ENCODE measurements around the gene ZER1. TPM values are rescaled to one million over a fixed set of nuclear protein-coding genes. Genes with fewer than 3 reads are reported as not detected.
"Not testable (repeated sequence)": the region's sequence is repeated elsewhere in the genome, so short reads cannot be mapped to it uniquely, and the experiment has no call there.

ZER1 gene
- total and polyA plus RNA-seq, 8 donors, result 16.3 to 214 (median 40.9) TPM

DNA sequence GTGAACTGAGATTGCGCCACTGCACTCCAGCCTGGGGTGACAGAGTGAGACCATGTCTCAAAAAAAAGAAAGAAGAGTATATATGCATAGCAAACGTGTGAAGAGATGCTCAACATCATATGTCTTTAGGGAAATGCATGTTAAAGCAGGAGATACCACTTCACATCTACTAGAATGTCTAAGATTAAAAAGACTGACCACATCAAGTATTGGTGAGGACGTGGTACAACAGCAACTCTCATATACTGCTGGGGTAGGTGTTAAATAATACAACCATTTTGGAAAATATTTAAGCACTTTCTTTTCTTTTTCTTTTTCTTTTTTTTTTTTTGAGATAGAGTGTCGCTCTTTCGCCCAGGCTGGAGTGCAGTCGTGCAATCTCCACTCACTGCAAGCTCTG is 13.7 kb upstream of the ZER1 start:
- Histone ChIP-seq H3K9me3 (no peaks in the 10 kb centered on the region), H3K4me1 (peaks cover 9 to 26% (median 24%) of the 10 kb centered on the region in 4 donors), H3K4me3 (no peak overlapping the region), H3K27me3 (no peaks in the 10 kb centered on the region), H3K36me3 (peaks cover 0 to 16% (median 10%) of the 10 kb centered on the region in 4 donors), H3K27ac (no peak overlapping the region)
- no peak for DNase-seq
- WGBS, 5 donors, result 89 to 97% (median 94%) methylated on average over 6 of the region's 6 CpGs
- TF ChIP-seq, protein P1, sequence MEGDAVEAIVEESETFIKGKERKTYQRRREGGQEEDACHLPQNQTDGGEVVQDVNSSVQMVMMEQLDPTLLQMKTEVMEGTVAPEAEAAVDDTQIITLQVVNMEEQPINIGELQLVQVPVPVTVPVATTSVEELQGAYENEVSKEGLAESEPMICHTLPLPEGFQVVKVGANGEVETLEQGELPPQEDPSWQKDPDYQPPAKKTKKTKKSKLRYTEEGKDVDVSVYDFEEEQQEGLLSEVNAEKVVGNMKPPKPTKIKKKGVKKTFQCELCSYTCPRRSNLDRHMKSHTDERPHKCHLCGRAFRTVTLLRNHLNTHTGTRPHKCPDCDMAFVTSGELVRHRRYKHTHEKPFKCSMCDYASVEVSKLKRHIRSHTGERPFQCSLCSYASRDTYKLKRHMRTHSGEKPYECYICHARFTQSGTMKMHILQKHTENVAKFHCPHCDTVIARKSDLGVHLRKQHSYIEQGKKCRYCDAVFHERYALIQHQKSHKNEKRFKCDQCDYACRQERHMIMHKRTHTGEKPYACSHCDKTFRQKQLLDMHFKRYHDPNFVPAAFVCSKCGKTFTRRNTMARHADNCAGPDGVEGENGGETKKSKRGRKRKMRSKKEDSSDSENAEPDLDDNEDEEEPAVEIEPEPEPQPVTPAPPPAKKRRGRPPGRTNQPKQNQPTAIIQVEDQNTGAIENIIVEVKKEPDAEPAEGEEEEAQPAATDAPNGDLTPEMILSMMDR (IDR thresholded peaks at IDR 0.05), result no peak
- TF ChIP-seq EP300 (IDR thresholded peaks at IDR 0.05) (no peak), POLR2A (IDR thresholded peaks at IDR 0.05) (no peak), POLR2AphosphoS5 (IDR thresholded peaks at IDR 0.05) (no peak)
- intact Hi-C loops (cut with DNase I; ENCODE audit: low total_unique reads), result no loop called here

DNA sequence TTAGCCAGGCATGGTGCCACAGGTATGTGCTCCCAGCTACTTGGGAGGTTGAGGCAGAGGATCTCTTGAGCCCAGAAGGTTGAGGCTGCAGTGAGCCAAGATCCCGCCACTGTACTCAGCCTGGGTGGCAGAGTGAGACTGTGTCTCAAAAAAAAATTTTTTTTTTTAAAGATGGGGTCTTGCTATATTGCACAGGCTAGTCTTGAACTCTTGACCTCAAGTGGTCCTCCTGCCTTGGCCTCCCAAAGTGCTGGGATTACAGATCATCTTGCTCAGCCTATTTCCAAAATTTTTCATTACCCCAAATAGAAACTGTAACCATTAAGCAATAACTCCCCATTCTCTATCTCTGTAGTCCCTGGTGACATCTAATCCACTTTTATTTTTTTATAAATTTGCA is 10.9 kb upstream of the ZER1 start:
- no peak for DNase-seq
- H3K4me1 ChIP-seq, result peaks cover under 1 to 13% (median 9%) of the 10 kb centered on the region in 4 donors
- H3K27ac ChIP-seq, result no peak overlapping the region
- H3K9me3 ChIP-seq, result no peaks in the 10 kb centered on the region
- WGBS, 5 donors, result 85 to 100% (median 91%) methylated on average over 1 of the region's 1 CpG
- no peaks in the 10 kb centered on the region for H3K36me3 ChIP-seq
- no peak overlapping the region for H3K4me3 ChIP-seq
- H3K27me3 ChIP-seq, result no peaks in the 10 kb centered on the region
- TF ChIP-seq EP300 (IDR thresholded peaks at IDR 0.05), result no peak
- TF ChIP-seq POLR2AphosphoS5 (IDR thresholded peaks at IDR 0.05), result no peak
- TF ChIP-seq POLR2A (IDR thresholded peaks at IDR 0.05), result no peak
- TF ChIP-seq, protein P1 (IDR thresholded peaks at IDR 0.05), result no peak
- intact Hi-C loops (cut with DNase I; ENCODE audit: low total_unique reads), result no loop called here

DNA sequence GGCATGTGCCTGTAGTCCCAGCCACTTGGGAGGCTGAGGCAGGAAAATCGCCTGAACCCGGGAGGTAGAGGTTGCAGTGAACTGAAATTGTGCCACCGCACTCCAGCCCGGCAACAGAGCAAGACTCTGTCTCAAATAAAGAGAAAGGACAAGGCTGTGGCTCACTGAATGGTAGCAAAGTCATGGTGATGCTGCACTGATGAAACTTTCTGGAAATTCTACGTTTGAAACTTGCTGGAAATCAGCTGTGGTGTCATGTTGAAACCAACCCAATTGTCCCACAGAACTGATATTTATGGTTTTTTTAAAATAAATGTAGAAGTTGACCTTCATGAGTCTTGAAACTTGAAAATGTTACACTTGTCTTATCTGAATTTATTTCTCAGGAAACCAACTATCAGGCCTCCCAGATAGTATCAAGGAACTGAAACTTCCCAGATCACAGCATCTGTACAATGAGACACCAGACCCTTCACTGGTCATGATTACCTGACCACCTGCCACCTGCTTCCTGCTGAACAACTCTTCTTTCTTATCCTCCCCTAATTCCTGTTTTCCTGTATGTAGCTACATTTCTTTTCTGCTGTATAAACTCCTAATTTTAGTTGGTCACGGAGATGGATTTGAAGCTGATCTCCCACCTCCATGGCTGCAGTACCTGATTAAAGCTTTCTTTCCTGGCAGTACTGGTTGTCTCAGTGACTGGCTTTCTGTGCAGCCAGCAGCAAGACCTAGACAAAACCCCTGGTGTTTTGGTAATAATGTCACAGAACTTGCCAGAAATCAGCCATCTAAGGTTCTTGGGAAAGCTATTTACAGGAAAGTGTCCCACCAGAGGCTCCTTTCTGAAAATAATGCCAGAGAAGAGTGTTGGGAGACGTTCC is 9.7 kb upstream of the ZER1 start:
- Histone ChIP-seq H3K4me1 (peaks cover 0 to 3% (median 2%) of the 10 kb centered on the region in 4 donors), H3K36me3 (no peaks in the 10 kb centered on the region), H3K27ac (no peak overlapping the region), H3K9me3 (no peaks in the 10 kb centered on the region), H3K27me3 (no peaks in the 10 kb centered on the region), H3K4me3 (no peak overlapping the region)
- intact Hi-C loops (cut with DNase I; ENCODE audit: low total_unique reads), result no loop called here
- TF ChIP-seq EP300 (IDR thresholded peaks at IDR 0.05) (no peak), POLR2A (IDR thresholded peaks at IDR 0.05) (no peak), POLR2AphosphoS5 (IDR thresholded peaks at IDR 0.05) (no peak)
- TF ChIP-seq, protein P1 (IDR thresholded peaks at IDR 0.05), result no peak
- WGBS, 5 donors, result 77 to 82% (median 80%) methylated on average over 7 of the region's 7 CpGs
- DNase-seq, result no peak

DNA sequence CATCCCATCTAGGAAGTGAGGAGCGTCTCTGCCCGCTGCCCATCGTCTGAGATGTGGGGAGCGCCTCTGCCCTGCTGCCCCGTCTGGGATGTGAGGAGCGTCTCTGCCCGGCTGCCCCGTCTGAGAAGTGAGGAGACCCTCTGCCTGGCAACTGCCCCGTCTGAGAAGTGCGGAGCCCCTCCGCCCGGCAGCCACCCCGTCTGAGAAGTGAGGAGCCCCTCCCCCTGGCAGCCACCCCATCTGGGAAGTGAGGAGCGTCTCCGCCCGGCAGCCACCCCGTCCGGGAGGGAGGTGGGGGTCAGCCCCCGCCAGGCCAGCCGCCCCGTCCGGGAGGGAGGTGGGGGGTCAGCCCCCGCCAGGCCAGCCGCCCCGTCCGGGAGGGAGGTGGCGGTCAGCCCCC is 8.4 kb upstream of the ZER1 start:
- H3K4me3 ChIP-seq; DNase-seq; H3K27me3 ChIP-seq; intact Hi-C loops (cut with DNase I; ENCODE audit: low total_unique reads); H3K4me1 ChIP-seq; H3K9me3 ChIP-seq; H3K27ac ChIP-seq; H3K36me3 ChIP-seq: not testable (repeated sequence)
- WGBS, 5 donors, result 92 to 97% (median 95%) methylated on average over 8 to 23 of the region's 27 CpGs

DNA sequence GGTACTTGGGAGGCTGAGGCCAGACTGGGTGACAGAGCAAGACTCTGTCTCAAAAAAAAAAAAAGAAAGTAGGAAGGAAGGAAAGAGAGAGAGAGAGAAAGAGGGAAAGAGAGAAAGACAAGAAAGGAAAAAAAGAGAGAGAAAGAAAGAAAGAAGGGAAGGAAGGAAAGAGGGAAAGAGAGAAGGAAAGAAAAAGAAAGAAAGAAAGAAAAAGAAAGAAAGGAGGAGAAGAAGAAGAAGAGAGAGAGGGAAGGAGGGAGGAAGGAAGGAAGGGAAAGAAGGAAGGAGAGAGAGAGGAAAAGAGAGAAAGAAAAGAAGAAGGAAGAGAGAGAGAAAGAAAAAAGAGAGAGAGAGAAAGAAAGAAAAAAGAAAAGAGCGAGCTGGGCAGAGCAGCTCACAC is 3.1 kb upstream of the ZER1 start:
- H3K4me1 ChIP-seq, result peaks cover 12 to 25% (median 20%) of the 10 kb centered on the region in 4 donors
- H3K27ac ChIP-seq, result no peak overlapping the region
- no peaks in the 10 kb centered on the region for H3K27me3 ChIP-seq
- H3K36me3 ChIP-seq, result no peaks in the 10 kb centered on the region
- no peak overlapping the region for H3K4me3 ChIP-seq
- intact Hi-C loops (cut with DNase I; ENCODE audit: low total_unique reads), result no loop called here
- TF ChIP-seq, protein P1 (IDR thresholded peaks at IDR 0.05), result no peak
- TF ChIP-seq EP300 (IDR thresholded peaks at IDR 0.05), result no peak
- TF ChIP-seq POLR2A (IDR thresholded peaks at IDR 0.05), result no peak
- no peak for TF ChIP-seq POLR2AphosphoS5 (IDR thresholded peaks at IDR 0.05)
- WGBS, 5 donors, result 82 to 100% (median 92%) methylated on average over 1 of the region's 1 CpG
- DNase-seq, result no peak
- peaks cover 0 to 9% (median 3%) of the 10 kb centered on the region in 4 donors for H3K9me3 ChIP-seq
